A673 (cell line): ENCODE data around the gene GPER1.

ENCODE experiments used
- CTCF ChIP-seq: fragments of 300-800, 200-600 bp; sonication (generic); conservative IDR thresholded peaks from 2 replicates; pipeline ENCODE4 v1.5.1; 2017; ENCODE audit warnings: low read depth, mild to moderate bottlenecking, antibody characterized with exemption, low read length, moderate library complexity, mixed read lengths
- EZH2 ChIP-seq: fragments of 200-600 bp; sonication (generic); IDR thresholded peaks from 2 replicates; pipeline ENCODE4 v1.6.1; 2017; ENCODE audit warnings: borderline replicate concordance, low read depth, mild to moderate bottlenecking, mixed read lengths, antibody characterized with exemption, low read length; ENCODE audit not compliant: poor library complexity, severe bottlenecking

- TF ChIP-seq CTCF (no peak), EZH2 (no peak)
These were observed 1.9 kb upstream of the GPER1 start for GRCh38 chr7:1085910-1086421.
